ENCODE data around the gene DYSF. TPM values are rescaled to one million over a fixed set of nuclear protein-coding genes. Genes with fewer than 3 reads are reported as not detected.
A peak's percentile ranks its signal among the peaks of the same experiment; 100 is the strongest.

The DYSF gene
- total and polyA plus RNA-seq, 3 donors from 2014 or later, result 6.8 to 10.9 (median 8.9) TPM

- no peak for DNase-seq
- 82 to 87% methylated on average over 6 of the region's 6 CpGs for WGBS, 2 donors
Observed at GRCh38 chr2:71671203-71671854, 218.0 kb downstream of the DYSF start.

GRCh38 chr2:71671895-71672825 is 218.8 kb downstream of the DYSF start:
- Histone ChIP-seq H3K36me3 (ENCODE audit: low read depth, missing control alignments) (no peaks in the 10 kb centered on the region), H3K9me3 (no peaks in the 10 kb centered on the region), H3K27me3 (no peaks in the 10 kb centered on the region), H3K4me1 (no peaks in the 10 kb centered on the region), H3K27ac (no peak overlapping the region), H3K4me3 (no peak overlapping the region)
- intact Hi-C loops (cut with DNase I; ENCODE audit: low total_unique reads), result no loop called here
- TF ChIP-seq CTCF (IDR thresholded peaks at IDR 0.05), result no peak
- no peak for TF ChIP-seq POLR2A (IDR thresholded peaks at IDR 0.05)
- 79 to 86% methylated on average over 20 to 27 of the region's 28 CpGs for WGBS, 2 donors
- DNase-seq, result peak; percentile 11

More at GRCh38 chr2:71671203-71671854, 218.0 kb downstream of the DYSF start:
- Histone ChIP-seq H3K9me3 (no peaks in the 10 kb centered on the region), H3K27me3 (no peaks in the 10 kb centered on the region), H3K4me1 (no peaks in the 10 kb centered on the region), H3K27ac (no peak overlapping the region), H3K36me3 (ENCODE audit: low read depth, missing control alignments) (no peaks in the 10 kb centered on the region), H3K4me3 (no peak overlapping the region)
- TF ChIP-seq CTCF (IDR thresholded peaks at IDR 0.05) (no peak), POLR2A (IDR thresholded peaks at IDR 0.05) (no peak)
- intact Hi-C loops (cut with DNase I; ENCODE audit: low total_unique reads), result no loop called here

GRCh38 chr2:71672826-71673795 is 219.8 kb downstream of the DYSF start:
- 78 to 84% methylated on average over 10 to 14 of the region's 14 CpGs for WGBS, 2 donors
- Histone ChIP-seq H3K27ac (no peak overlapping the region), H3K27me3 (no peaks in the 10 kb centered on the region), H3K4me1 (no peaks in the 10 kb centered on the region), H3K36me3 (ENCODE audit: low read depth, missing control alignments) (no peaks in the 10 kb centered on the region), H3K9me3 (no peaks in the 10 kb centered on the region), H3K4me3 (no peak overlapping the region)
- intact Hi-C loops (cut with DNase I; ENCODE audit: low total_unique reads), result no loop called here
- DNase-seq, result peak; percentile 13
- TF ChIP-seq POLR2A (IDR thresholded peaks at IDR 0.05) (no peak), CTCF (IDR thresholded peaks at IDR 0.05) (no peak)

- peak; percentile 5 for DNase-seq
- intact Hi-C loops (cut with DNase I; ENCODE audit: low total_unique reads), result no loop called here
- H3K9me3 ChIP-seq, result no peaks in the 10 kb centered on the region
- H3K4me1 ChIP-seq, result no peaks in the 10 kb centered on the region
- no peak overlapping the region for H3K4me3 ChIP-seq
- no peaks in the 10 kb centered on the region for H3K27me3 ChIP-seq
- H3K27ac ChIP-seq, result no peak overlapping the region
- H3K36me3 ChIP-seq (ENCODE audit: low read depth, missing control alignments), result no peaks in the 10 kb centered on the region
- TF ChIP-seq CTCF (IDR thresholded peaks at IDR 0.05), result no peak
- no peak for TF ChIP-seq POLR2A (IDR thresholded peaks at IDR 0.05)
- 93 to 96% methylated on average over 7 of the region's 7 CpGs for WGBS, 2 donors
Observed at GRCh38 chr2:71674158-71674851, 220.9 kb downstream of the DYSF start.
